Measurements from ENCODE around the gene PARD6B.
"Not testable (repeated sequence)": the region's sequence is repeated elsewhere in the genome, so short reads cannot be mapped to it uniquely, and the experiment has no call there.

Gene PARD6B

GRCh38 chr20:50776122-50776817 is 44.9 kb downstream of the PARD6B start:
- no peak for DNase-seq

- no peak for DNase-seq
Observed at GRCh38 chr20:50777373-50777772, 46.0 kb downstream of the PARD6B start.

GRCh38 chr20:50778994-50779393 is 47.6 kb downstream of the PARD6B start:
- not testable (repeated sequence) for DNase-seq

GRCh38 chr20:50783390-50783789 is 52.0 kb downstream of the PARD6B start:
- DNase-seq = no peak

- no peak for DNase-seq
Observed at GRCh38 chr20:50783903-50784302, 52.5 kb downstream of the PARD6B start.

- no peak for DNase-seq
Observed at GRCh38 chr20:50784464-50784863, 53.1 kb downstream of the PARD6B start.

- no peak for DNase-seq
Observed at GRCh38 chr20:50786703-50787102, 55.3 kb downstream of the PARD6B start.

GRCh38 chr20:50787181-50787580 is 55.8 kb downstream of the PARD6B start:
- no peak for DNase-seq

- peak; percentile 79 for DNase-seq
Observed at GRCh38 chr20:50788045-50788991, 56.9 kb downstream of the PARD6B start.

- no peak for DNase-seq
Observed at GRCh38 chr20:50789968-50790650, 58.7 kb downstream of the PARD6B start.

- DNase-seq = peak; percentile 92
Observed at GRCh38 chr20:50790651-50791277, 59.4 kb downstream of the PARD6B start.

- no peak for DNase-seq
Observed at GRCh38 chr20:50792708-50793574, 61.6 kb downstream of the PARD6B start.

- peak; percentile 17 for DNase-seq
Observed at GRCh38 chr20:50793575-50794016, 62.2 kb downstream of the PARD6B start.

GRCh38 chr20:50794181-50794845 is 62.9 kb downstream of the PARD6B start:
- DNase-seq = peak; percentile 4

GRCh38 chr20:50794846-50795634 is 63.7 kb downstream of the PARD6B start, which contains the start of gene BCAS4:
Gene BCAS4 (plus strand): TSS chr20:50795061. CDS start chr20:50795084, 23 bp downstream.
- peak; percentile 87 for DNase-seq

GRCh38 chr20:50797142-50797541 is 65.8 kb downstream of the PARD6B start:
- no peak for DNase-seq

GRCh38 chr20:50798650-50799049 is 67.3 kb downstream of the PARD6B start:
- DNase-seq = peak; percentile 4

GRCh38 chr20:50799176-50799889 is 68.0 kb downstream of the PARD6B start:
- no peak for DNase-seq

GRCh38 chr20:50799890-50800550 is 68.6 kb downstream of the PARD6B start:
- DNase-seq = no peak
